ENCODE measurements around the gene SCN11A. TPM values are rescaled to one million over a fixed set of nuclear protein-coding genes. Genes with fewer than 3 reads are reported as not detected.

SCN11A gene
- total RNA-seq, 2 experiments from 2014 or later, result not detected

Other genes with a start within 250 kb of the SCN11A start
- gene SCN10A, start 235.7 kb downstream of the SCN11A start, total RNA-seq, result not detected
- gene WDR48, start 72 bp upstream of the SCN11A start, total RNA-seq, result 10 to 100 TPM; 33.2 to 34.7 TPM
- 10 to 100 TPM; 16.2 to 18.3 TPM for gene GORASP1, start 55.7 kb upstream of the SCN11A start, total RNA-seq
- under 1 TPM; 0.69 to 0.79 TPM for gene TTC21A, start 55.7 kb upstream of the SCN11A start, total RNA-seq
- 10 to 100 TPM; 88.0 to 88.3 TPM for gene CSRNP1, start 101.6 kb upstream of the SCN11A start, total RNA-seq
- gene XIRP1, start 140.7 kb upstream of the SCN11A start, total RNA-seq, result 1 to 10 TPM; 2.5 TPM
- under 1 TPM; 0.34 to 0.88 TPM for gene CX3CR1, start 228.1 kb upstream of the SCN11A start, total RNA-seq

Data from activated CD8-positive, alpha-beta T cell treated with anti-CD3 and anti-CD28 coated beads for 36 hours (primary cell).